Calu3 (cell line): Measurements from ENCODE around the gene M1AP. TPM values are rescaled to one million over a fixed set of nuclear protein-coding genes. Genes with fewer than 3 reads are reported as not detected.
A peak's percentile ranks its signal among the peaks of the same experiment; 100 is the strongest.

Experiments used
- Bru-seq: library from RNA; stranded (reverse); fragments of 400-500 nt; gene quantifications from one replicate; lab custom pipeline; 2021; lab: Mats Ljungman, UMichigan
- BruChase-seq, 2 experiments: library from RNA; stranded (reverse); fragments of 400-500 nt; gene quantifications; one replicate each; lab custom pipeline; 2021; lab: Mats Ljungman, UMichigan
- BruUV-seq: library from RNA; stranded (reverse); fragments of 400-500 nt; replicated peaks from 2 replicates; lab custom pipeline; 2021; lab: Mats Ljungman, UMichigan
- CTCF ChIA-PET: fragments of 300-600 bp; sonication (Branson Sonifier 250); formaldehyde crosslinking; loops from one replicate; lab custom pipeline; 2022; ENCODE audit warnings: antibody characterized with exemption; lab: Charles Lee
- DNase-seq: peaks from one replicate; pipeline ENCODE4 v3.0.0; 2022
- H3K27ac Mint-ChIP-seq: one replicate; pipeline ENCODE4 v1.8.0; 2022; ENCODE audit warnings: mixed read lengths; ENCODE audit not compliant: unreplicated experiment
- H3K27me3 Mint-ChIP-seq: one replicate; pipeline ENCODE4 v1.8.0; 2022; ENCODE audit warnings: mixed read lengths; ENCODE audit not compliant: unreplicated experiment
- H3K36me3 Mint-ChIP-seq: one replicate; pipeline ENCODE4 v1.8.0; 2022; ENCODE audit warnings: mild to moderate bottlenecking, moderate library complexity, mixed read lengths; ENCODE audit not compliant: insufficient read depth, unreplicated experiment
- H3K4me1 Mint-ChIP-seq: one replicate; pipeline ENCODE4 v1.8.0; 2022; ENCODE audit warnings: mild to moderate bottlenecking, low read depth, mixed read lengths; ENCODE audit not compliant: unreplicated experiment
- H3K4me3 Mint-ChIP-seq: one replicate; pipeline ENCODE4 v1.8.0; 2022; ENCODE audit warnings: mild to moderate bottlenecking, low read depth, moderate library complexity, mixed read lengths; ENCODE audit not compliant: unreplicated experiment
- H3K9me3 Mint-ChIP-seq: one replicate; pipeline ENCODE4 v1.8.0; 2022; ENCODE audit warnings: low read depth, mixed read lengths; ENCODE audit not compliant: unreplicated experiment
- intact Hi-C: fragments of 100-400 bp; cut with micrococcal nuclease; formaldehyde crosslinking; loops from one replicate; pipeline ENCODE4 v1.10.0; 2022; ENCODE audit not compliant: unreplicated experiment
- long read RNA-seq: library from polyadenylated mRNA; stranded (forward); transcript quantifications from one replicate; pipeline ENCODE4 v2.0.0, GENCODE V29; 2022
- total RNA-seq: library from RNA; stranded (reverse); gene quantifications from 2 replicates; pipeline ENCODE4 v1.2.3, GENCODE V29; 2022
- TF ChIP-seq, protein P1 (sequence below): fragments of 200-600 bp; IDR thresholded peaks from one replicate; pipeline ENCODE4 v1.8.0; 2022; ENCODE audit warnings: antibody characterized with exemption; ENCODE audit not compliant: unreplicated experiment

The M1AP gene
- total RNA-seq (not detected in 2 replicates), Bru-seq, nascent RNA (percentile 12 among the genes with signal in this experiment), BruChase-seq, experiment 1, labeled RNA remaining after a 6-hour chase (not detected), BruChase-seq, experiment 2, labeled RNA remaining after a 2-hour chase (percentile 2 among the genes with signal in this experiment)
- long read RNA-seq, result 0 reads

DNA sequence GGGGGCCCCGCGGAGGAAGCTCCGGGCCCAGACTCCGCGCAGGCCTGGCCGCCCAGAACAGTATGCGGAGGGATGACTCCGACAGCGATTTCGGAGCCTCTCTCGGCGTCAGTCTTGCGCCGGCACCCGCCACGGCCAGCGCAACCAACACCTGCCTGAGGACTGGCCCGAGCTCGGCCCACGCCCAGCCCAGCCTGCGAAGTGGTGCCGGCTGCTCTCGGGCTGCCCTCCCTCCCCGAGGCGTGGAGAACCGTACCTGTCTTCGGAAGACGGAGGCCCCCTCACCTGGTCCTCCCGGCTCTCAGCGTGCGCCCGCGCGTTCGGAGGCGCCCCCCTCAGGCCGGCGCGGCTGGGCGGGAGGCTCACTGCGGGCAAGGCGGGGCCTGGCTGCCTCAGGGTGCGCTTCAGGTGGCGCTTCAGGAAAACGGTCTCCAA lies at the start of gene M1AP:
TSS of gene M1AP (minus strand) at position 322 of the 435 bp plus-strand sequence. CDS start 8,055 bp downstream, outside the sequence.
- Mint-ChIP-seq H3K9me3 (no peaks in the 10 kb centered on the region), H3K36me3 (no peaks in the 10 kb centered on the region), H3K4me3 (no peak within 1 kb of the TSS), H3K27me3 (no peaks in the 10 kb centered on the region), H3K27ac (no peak within 1 kb of the TSS), H3K4me1 (no peaks in the 10 kb centered on the region)
- DNase-seq, result no peak
- intact Hi-C loops, result no loop called here
- TF ChIP-seq, protein P1, sequence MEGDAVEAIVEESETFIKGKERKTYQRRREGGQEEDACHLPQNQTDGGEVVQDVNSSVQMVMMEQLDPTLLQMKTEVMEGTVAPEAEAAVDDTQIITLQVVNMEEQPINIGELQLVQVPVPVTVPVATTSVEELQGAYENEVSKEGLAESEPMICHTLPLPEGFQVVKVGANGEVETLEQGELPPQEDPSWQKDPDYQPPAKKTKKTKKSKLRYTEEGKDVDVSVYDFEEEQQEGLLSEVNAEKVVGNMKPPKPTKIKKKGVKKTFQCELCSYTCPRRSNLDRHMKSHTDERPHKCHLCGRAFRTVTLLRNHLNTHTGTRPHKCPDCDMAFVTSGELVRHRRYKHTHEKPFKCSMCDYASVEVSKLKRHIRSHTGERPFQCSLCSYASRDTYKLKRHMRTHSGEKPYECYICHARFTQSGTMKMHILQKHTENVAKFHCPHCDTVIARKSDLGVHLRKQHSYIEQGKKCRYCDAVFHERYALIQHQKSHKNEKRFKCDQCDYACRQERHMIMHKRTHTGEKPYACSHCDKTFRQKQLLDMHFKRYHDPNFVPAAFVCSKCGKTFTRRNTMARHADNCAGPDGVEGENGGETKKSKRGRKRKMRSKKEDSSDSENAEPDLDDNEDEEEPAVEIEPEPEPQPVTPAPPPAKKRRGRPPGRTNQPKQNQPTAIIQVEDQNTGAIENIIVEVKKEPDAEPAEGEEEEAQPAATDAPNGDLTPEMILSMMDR, result no peak
- CTCF ChIA-PET, result no interaction called here
- BruUV-seq, result no TSS peak

DNA sequence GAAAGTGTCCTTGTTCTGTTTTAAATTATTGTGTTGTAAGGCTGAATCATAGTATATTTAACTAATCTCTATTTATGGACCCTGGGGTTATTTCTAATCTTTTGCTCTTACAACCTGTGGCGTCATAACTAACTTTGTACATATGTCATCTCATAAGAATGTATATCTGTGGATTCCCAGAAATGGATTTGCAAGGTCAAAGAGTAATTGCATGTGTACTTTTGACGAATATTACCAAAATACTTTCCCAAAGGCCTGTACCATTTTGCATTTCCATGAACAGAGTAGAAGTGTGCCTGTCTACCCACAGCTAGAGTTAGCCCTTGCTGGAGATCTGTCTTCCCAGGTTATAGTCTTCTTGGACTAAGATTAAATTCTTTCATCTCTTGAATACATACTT lies 48.7 kb upstream of the M1AP start:
- CTCF ChIA-PET, result no interaction called here
- Mint-ChIP-seq H3K36me3 (no peaks in the 10 kb centered on the region), H3K4me1 (peaks cover 31% of the 10 kb centered on the region), H3K9me3 (no peaks in the 10 kb centered on the region), H3K27ac (no peak overlapping the region), H3K4me3 (no peak overlapping the region), H3K27me3 (peaks cover 21% of the 10 kb centered on the region)
- TF ChIP-seq, protein P1, result no peak
- DNase-seq, result no peak
- intact Hi-C loops, result no loop called here
- no TSS peak for BruUV-seq

- Mint-ChIP-seq H3K27ac (no peak overlapping the region), H3K4me3 (no peak overlapping the region), H3K4me1 (peaks cover 34% of the 10 kb centered on the region), H3K9me3 (no peaks in the 10 kb centered on the region), H3K27me3 (peaks cover 17% of the 10 kb centered on the region), H3K36me3 (no peaks in the 10 kb centered on the region)
- CTCF ChIA-PET, result no interaction called here
- intact Hi-C loops, result no loop called here
- DNase-seq, result no peak
- no TSS peak for BruUV-seq
- TF ChIP-seq, protein P1, result no peak
These were observed 47.5 kb upstream of the M1AP start for GRCh38 chr2:74695663-74696062.

- TF ChIP-seq, protein P1, result no peak
- H3K4me3 Mint-ChIP-seq, result no peak overlapping the region
- H3K27ac Mint-ChIP-seq, result no peak overlapping the region
- BruUV-seq, result no TSS peak
- H3K36me3 Mint-ChIP-seq, result no peaks in the 10 kb centered on the region
- CTCF ChIA-PET, result no interaction called here
- H3K27me3 Mint-ChIP-seq, result peaks cover 5% of the 10 kb centered on the region
- DNase-seq, result no peak
- H3K4me1 Mint-ChIP-seq, result peaks cover 34% of the 10 kb centered on the region
- intact Hi-C loops, result loop anchor here (5.0 kb wide), 2 partner anchors 143 to 288 kb away; no protein-coding TSS in a partner anchor
- no peaks in the 10 kb centered on the region for H3K9me3 Mint-ChIP-seq
These were observed 46.2 kb upstream of the M1AP start for GRCh38 chr2:74694281-74694680.
